Stimulated activated CD8-positive, alpha-beta memory T cell treated with anti-CD3 and anti-CD28 coated beads, Interleukin-15, amount 100 ng/mL, for 4 hours (primary cell): Measurements from ENCODE around the gene HEXIM2.
A peak's percentile ranks its signal among the peaks of the same experiment; 100 is the strongest.
"Not testable (repeated sequence)": the region's sequence is repeated elsewhere in the genome, so short reads cannot be mapped to it uniquely, and the experiment has no call there.

Source experiments
- DNase-seq, 2 donors: peaks; one replicate each; pipeline ENCODE4 v3.0.0-alpha.2; 2020; ENCODE audit warnings: low read depth in 2 of 2

The HEXIM2 gene

GRCh38 chr17:45168991-45169752 is 7.5 kb downstream of the HEXIM2 start:
- no peak for DNase-seq

DNA sequence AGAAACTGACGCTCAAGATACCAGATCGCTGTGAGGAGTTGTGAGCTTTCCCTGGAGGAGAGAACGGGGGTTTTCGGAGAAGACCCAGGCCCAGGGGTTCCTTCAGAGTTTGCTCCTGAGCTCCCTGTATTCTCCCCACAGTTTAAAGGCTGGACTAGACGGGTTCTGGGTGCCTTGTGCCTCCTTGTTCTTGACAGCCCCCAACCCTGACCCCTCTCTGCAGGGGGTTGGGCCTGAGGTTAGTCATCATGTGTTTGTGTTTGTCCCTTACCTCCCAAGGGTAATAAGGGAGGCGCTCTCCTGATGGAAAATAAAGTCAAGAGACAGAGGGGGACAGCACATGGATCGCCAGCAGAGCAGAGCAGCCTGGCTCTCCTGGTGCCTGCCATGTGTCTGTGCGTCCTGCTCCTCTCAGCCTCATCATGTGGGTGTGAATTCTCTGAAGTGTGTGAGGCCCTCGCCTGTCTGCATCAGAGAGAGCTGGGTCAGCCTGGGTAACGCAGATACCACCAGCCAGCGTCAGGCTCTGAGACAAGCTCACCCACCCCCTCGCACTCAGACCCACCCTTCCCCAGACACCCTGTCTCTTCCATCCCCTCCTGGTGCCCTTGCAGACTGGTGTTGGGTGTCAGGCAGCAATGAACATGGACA is 8.7 kb downstream of the HEXIM2 start:
- no peak for DNase-seq

DNA sequence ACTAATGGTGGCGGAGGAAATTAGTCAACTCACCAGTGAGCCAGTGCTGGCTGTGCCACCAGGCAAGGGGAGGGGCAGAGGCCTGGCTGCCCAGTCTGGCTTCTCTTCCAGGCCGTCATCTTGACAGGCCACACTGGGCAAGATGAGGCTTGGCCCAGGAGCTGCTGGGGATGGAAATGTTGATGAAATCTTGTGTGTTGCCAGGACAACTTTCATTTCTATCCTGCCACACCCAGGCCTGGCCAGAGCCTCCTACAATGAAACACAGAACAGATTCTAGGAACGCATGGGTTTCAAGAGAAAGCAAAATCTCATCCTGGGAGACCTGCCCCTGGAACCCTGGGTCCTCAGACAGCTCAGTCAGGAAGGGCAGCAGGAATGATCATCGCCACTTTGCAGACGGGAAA is 9.3 kb downstream of the HEXIM2 start:
- DNase-seq, result no peak

- DNase-seq, result no peak
Measured at GRCh38 chr17:45171338-45172231, 9.9 kb downstream of the HEXIM2 start.

- DNase-seq, result no peak
Measured at GRCh38 chr17:45172232-45172540, 10.5 kb downstream of the HEXIM2 start.

DNA sequence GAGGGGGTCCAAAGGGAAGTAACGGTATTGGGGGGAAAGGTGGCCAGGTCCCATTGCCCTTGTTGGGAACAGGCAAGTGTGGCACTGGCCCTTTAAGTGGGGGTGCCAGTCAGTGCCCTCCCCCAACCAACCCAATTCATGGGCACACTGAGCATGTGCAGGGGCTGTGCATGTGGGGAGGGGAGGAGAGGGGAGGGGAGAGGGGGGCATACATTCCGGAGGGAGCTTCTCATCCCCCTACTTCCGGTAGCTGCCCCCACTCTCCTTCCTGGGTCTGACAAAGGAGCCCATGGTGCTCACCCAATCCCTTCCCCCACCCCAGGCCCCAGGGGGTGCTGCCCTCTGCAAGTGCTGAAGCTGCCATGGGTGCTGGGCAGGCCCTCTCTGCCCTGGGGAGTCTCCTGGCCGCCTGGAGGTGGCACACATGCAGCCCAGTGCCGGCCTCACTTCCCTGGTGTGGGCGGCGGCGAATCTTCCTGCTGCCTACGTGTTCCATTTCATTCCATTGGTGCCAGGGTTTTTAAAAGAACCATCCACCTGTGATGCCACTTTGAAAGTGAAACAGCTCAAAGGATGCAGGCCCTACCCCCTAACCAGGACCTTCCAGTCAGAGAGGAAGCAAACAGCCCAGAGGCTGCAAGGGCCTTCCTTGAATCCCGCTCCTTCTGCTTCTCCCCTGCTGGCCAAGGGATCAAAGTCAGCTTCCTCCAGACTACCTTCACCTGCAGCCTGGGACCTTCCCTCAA is 11.0 kb downstream of the HEXIM2 start:
- no peak for DNase-seq

GRCh38 chr17:45175759-45176115 is 14.1 kb downstream of the HEXIM2 start:
- no peak for DNase-seq

DNA sequence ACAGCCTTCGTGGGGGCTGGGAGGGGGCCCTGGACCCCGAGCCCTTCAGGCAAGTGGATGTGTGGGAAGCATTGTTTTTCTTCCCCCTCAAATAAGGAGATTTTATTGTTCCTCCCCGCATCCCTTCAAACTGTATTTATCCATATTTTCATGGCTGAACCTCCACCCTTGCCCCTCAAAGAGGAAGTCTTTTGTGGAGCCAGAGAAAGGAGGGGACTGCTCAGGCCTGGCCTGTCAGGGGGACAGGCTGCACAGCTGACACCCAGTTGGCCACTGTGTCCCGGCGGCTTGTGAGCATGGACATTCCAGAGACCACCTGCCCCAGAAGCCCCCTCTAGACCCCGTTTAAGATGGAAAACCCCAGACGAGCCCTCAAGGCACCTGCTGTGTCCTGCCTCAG is 15.9 kb downstream of the HEXIM2 start:
- DNase-seq, result no peak

- no peak for DNase-seq
Measured at GRCh38 chr17:45184144-45184543, 22.5 kb downstream of the HEXIM2 start.

GRCh38 chr17:45186801-45187354 is 25.2 kb downstream of the HEXIM2 start:
- no peak for DNase-seq

- DNase-seq, result no peak
Measured at GRCh38 chr17:45189009-45189408, 27.3 kb downstream of the HEXIM2 start.

DNA sequence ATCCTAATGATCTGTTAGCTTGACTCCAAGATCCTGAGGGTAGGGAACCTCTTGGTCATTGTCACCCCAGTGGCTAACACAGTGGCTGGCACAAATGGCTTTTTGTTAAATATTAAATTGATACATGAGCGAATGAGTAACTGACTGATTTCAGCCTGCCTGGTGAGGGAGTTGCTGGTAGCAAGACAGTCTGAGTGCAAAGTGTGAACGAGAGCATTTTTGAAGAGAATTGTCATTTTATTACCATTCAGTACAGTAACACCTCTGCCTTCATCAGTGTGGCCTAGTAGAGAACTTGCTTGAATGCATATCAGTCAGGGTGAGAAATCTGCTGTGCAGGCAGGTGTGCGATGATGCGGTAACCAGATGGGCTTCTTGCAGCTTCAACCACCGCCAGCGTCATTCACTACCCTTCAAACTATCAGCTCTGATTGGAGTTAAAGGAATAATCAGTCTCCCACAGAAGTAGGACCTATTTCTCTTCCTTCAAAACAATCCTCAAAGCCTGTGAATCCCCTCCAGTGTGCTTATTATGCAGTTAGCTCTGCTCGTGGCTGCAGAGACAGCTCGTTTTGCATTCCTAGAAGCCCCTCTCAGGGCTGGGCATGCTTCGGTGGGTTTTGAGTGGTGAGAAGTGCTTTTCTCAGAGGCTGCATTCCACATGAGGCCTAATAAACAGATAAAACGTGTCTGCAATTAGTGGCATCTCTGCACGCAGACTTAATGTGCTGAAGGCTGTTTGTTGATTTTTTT is 29.0 kb downstream of the HEXIM2 start:
- no peak for DNase-seq

DNA sequence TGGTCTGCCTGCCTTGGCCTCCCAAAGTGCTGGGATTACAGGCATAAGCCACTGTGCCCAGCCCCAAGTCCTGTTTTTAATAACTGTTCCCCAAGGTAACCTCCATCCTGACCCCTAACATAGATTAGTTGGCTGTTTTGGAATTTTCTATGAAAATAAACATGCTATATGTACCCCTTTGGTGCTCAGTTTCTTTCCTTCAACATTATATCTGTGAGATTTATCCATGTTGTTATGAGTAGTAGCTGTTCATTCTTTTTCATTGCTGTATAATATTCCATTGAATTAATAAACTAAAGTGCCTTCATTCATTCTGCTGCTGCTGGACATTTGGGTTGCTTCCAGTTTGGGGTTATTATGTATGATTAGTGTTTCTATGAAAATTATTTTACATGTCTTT is 33.7 kb downstream of the HEXIM2 start:
- DNase-seq, result no peak

GRCh38 chr17:45197108-45197507 is 35.4 kb downstream of the HEXIM2 start:
- no peak for DNase-seq

GRCh38 chr17:45197555-45198334 is 36.1 kb downstream of the HEXIM2 start:
- peak; percentile 61 to 65 for DNase-seq

DNA sequence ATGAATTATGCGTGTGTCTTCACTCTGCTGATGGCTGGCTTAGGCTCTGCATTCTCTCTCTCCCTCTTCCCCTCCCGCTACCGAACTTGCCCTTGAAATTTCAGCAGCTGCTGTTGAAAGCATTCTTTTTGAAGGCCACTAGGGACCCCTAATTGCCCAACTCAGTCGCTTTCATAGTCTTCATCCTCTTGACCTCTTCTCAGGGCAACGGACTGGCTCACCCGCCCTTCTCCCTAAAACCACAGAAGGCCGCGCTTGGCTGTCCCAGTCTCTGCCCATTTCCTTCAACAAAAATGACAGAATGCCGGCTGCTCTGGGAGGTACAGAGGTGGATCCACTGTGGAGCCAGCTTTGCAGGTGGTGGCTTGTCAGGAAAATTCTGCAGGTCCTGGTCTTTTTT is 39.0 kb downstream of the HEXIM2 start:
- DNase-seq, result no peak

GRCh38 chr17:45201457-45201856 is 39.8 kb downstream of the HEXIM2 start:
- DNase-seq, result no peak

DNA sequence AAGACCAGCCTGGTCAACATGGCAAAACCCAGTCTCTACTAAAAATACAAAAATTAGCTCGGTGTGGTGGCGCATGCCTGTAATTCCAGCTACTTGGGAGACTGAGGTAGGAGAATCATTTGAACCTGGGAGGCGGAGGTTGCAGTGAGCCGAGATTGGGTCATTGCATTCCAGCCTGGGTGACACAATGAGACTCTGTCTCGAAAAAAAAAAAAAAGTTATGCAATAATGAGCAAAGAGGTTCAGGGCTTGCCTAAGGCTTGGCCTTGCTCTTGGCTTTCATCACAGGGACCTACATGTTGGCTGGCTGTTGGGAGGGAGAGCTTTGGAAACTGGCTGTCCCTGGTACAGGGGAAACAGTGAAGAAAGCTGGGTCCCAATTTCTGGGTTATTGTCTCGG is 40.2 kb downstream of the HEXIM2 start:
- DNase-seq, result not testable (repeated sequence)

GRCh38 chr17:45218895-45219661 is 57.4 kb downstream of the HEXIM2 start:
- peak in 1 of 2 donors; percentile 74 for DNase-seq
